HepG2 (cell line): ENCODE results near the gene SLC25A38.
"Not testable (repeated sequence)": the region's sequence is repeated elsewhere in the genome, so short reads cannot be mapped to it uniquely, and the experiment has no call there.

Experiments used
- EP300 ChIP-seq, 3 experiments: sonication (generic) in 1 of 3; formaldehyde crosslinking in 1 of 3; IDR thresholded peaks; 2 replicates each; pipeline versions ENCODE4 v1.5.1 to v1.6.1; 2011 to 2020; ENCODE audit warnings: low read depth in 2 of 3, low read length in 2 of 3, borderline replicate concordance in 1 of 3, improper control_type of control experiment in 1 of 3, mild to moderate bottlenecking in 1 of 3, missing genetic modification reagents in 1 of 3, moderate library complexity in 1 of 3
- FOXK2 ChIP-seq: fragments of 450-650 bp; IDR thresholded peaks from 2 replicates; pipeline ENCODE4 v1.6.1; 2016
- RBM39 ChIP-seq: fragments of 200-400 bp; formaldehyde crosslinking; IDR thresholded peaks from one replicate; pipeline ENCODE4 v1.6.1; 2018; ENCODE audit warnings: antibody characterized with exemption, mild to moderate bottlenecking, low read depth, low read length; ENCODE audit not compliant: poor library complexity, severe bottlenecking
- ZBTB26 ChIP-seq: IDR thresholded peaks from 2 replicates; pipeline ENCODE4 v1.6.1; 2016; ENCODE audit warnings: missing compliant biosample characterization, missing genetic modification reagents, borderline replicate concordance
- ZBTB33 ChIP-seq: sonication (generic); formaldehyde crosslinking; IDR thresholded peaks from 2 replicates; pipeline ENCODE4 v1.4.0; 2020; ENCODE audit warnings: missing genetic modification reagents
- ZFP36 ChIP-seq: fragments of 150-350 bp; IDR thresholded peaks from 2 replicates; pipeline ENCODE4 v1.6.1; 2018; ENCODE audit warnings: borderline replicate concordance, low read length, low read depth; ENCODE audit not compliant: partially characterized antibody
- ZNF318 ChIP-seq: sonication (generic); formaldehyde crosslinking; IDR thresholded peaks from 2 replicates; pipeline ENCODE4 v1.4.0; 2020; ENCODE audit warnings: mild to moderate bottlenecking, missing genetic modification reagents
- ZNF451 ChIP-seq: sonication (generic); formaldehyde crosslinking; IDR thresholded peaks from 2 replicates; pipeline ENCODE4 v1.5.0; 2020; ENCODE audit warnings: mild to moderate bottlenecking, missing genetic modification reagents
- ZNF639 ChIP-seq: conservative IDR thresholded peaks from 2 replicates; pipeline ENCODE4 v1.6.1; 2018; ENCODE audit warnings: missing genetic modification reagents

GRCh38 chr3:39370450-39370849, 12.7 kb upstream of the SLC25A38 start:
- TF ChIP-seq ZBTB33 (CRISPR knock-in tag); RBM39; ZFP36; EP300 (IDR thresholded peaks at IDR 0.05; ENCODE audit: low read depth in 2 of 2, low read length in 2 of 2); EP300 (CRISPR knock-in tag; IDR thresholded peaks at IDR 0.05; ENCODE audit: borderline replicate concordance); ZNF451 (CRISPR knock-in tag); ZNF639 (CRISPR knock-in tag); FOXK2; ZNF318 (CRISPR knock-in tag); ZBTB26 (CRISPR knock-in tag): not testable (repeated sequence)
